Epithelial cell of esophagus (primary cell): ENCODE data around the gene JPH3.

ENCODE experiments used
- DNase-seq: peaks from one replicate; pipeline ENCODE4 v3.0.0; 2010; ENCODE audit warnings: low read depth
- H3K4me3 ChIP-seq: 2 replicates; pipeline ENCODE4 v1.5.1; 2011; ENCODE audit warnings: mild to moderate bottlenecking, low read length, control low read depth
- TF ChIP-seq, protein P1 (sequence below): IDR thresholded peaks from 2 replicates; pipeline ENCODE4 v1.5.1; 2011; ENCODE audit warnings: low read depth, mild to moderate bottlenecking, low read length, control low read depth, inconsistent platforms; ENCODE audit not compliant: insufficient read depth; ENCODE audit errors: missing control alignments

JPH3 gene

DNA sequence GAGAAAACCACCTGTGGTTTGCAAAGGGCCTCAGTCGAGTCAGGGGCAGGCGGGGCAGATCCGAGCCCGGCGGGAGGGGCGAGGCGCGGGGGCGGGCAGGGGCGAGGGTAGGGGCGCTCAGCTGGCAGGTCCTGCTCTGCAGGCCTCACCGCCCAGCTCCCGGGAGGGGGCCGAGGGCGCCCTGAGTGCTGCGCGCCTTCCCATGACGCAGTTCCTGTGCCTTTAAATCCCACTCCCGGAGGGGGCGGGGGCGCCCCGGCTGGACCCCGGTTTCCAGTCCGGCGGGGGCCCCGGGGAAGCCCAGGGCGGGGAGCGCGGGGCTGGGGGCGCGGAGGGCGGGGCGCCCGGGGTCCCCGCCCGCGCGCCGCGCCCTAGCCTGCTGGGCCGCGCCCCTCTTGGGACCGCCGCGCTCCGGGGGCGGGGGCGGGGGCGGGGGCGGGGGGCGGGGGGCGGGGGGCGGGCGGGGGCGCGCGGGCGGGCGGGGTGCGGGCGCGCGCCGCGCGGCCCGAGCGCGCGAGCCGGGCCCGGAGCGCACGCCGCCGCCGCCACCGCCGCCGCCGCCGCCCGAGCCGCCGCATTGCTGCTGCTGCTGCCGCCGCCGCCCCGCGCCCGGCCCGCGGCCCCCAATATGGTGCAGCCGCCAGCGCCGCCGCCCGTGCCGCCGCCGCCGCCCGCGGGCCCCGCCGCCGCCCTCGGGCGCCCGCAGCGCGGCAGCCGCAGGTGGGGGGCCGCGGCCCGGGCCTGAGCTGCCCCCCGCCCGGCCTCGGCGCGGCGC lies at the start of gene JPH3:
Gene JPH3 (plus strand): TSS at position 508 of the 775 bp plus-strand sequence. CDS start 639 bp downstream, outside the sequence.
- H3K4me3 ChIP-seq: no peak within 1 kb of the TSS
- TF ChIP-seq, protein P1, sequence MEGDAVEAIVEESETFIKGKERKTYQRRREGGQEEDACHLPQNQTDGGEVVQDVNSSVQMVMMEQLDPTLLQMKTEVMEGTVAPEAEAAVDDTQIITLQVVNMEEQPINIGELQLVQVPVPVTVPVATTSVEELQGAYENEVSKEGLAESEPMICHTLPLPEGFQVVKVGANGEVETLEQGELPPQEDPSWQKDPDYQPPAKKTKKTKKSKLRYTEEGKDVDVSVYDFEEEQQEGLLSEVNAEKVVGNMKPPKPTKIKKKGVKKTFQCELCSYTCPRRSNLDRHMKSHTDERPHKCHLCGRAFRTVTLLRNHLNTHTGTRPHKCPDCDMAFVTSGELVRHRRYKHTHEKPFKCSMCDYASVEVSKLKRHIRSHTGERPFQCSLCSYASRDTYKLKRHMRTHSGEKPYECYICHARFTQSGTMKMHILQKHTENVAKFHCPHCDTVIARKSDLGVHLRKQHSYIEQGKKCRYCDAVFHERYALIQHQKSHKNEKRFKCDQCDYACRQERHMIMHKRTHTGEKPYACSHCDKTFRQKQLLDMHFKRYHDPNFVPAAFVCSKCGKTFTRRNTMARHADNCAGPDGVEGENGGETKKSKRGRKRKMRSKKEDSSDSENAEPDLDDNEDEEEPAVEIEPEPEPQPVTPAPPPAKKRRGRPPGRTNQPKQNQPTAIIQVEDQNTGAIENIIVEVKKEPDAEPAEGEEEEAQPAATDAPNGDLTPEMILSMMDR: no peak
- DNase-seq: no peak

DNA sequence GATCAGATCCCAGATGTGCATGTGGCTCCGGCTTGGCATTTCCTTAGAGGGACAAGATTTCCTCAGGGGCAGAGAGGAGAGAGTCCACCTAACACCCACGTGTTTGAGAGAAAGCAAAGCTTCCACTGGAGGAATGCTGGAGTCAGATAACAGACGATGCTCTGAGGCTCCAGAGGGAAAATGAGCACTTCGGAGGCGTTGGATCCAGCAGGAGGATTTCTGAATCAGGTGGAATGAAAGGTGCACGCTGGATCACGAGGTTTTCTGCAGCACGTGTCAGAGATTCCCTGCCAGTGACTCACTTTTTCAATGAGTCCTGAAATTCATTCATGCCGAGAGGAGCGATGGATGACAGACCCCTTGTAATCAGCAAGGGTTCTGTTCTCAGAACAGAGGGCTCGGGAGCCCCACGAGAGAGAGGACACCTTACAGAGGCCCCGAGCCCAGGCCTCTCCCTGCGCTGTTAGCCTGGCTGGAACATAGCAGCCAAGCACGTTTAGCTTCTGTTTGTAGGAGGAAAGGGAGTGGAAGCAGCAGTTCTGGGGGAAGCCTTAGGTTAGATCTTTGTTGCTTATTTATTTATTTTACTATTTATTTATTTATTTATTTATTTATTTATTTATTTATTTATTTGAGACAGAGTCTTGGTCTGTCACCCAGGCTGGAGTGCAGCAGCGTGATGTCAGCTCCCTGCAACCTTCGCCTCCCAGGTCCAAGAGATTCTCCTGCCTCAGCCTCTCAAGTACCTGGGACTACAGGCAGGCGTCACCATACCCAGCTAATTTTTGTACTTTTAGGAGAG lies 49.3 kb upstream of the JPH3 start:
- TF ChIP-seq, protein P1: no peak

DNA sequence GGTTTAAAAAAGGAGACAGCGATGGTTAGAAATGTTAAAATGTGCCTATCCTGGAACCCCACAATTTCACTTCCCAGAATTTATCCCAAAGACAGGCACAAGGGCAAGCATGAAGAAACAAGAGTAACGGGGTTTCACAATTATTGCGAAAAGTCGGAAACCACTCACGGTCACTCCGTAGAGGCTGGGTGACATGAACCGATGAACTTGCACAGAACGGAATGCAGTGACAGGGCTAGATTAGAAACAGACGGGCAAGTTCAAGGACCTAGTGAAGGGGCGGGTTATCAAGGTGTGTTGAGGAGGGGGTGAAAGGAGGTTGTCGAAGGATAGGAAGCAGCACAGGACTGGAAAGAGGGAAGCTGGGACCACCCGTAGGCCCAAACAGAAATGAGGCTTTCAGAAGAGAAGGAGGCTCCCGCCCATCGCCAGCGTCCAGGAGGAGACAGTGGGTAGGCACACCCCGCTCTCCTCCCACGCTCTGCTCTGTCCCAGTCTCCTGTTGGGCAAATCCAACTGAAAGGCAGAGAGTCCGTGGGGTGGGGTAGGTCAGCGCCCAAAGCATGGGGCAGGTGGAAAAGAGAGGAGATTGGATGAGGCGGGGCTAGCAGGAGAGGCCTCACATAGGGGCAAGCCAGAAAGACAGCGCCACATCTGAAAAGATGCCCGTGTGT lies 47.4 kb upstream of the JPH3 start:
- TF ChIP-seq, protein P1: no peak
- H3K4me3 ChIP-seq: no peak overlapping the region
- DNase-seq: no peak

More for the DNA sequence above, 49.3 kb upstream of the JPH3 start:
- peak; percentile 44 for DNase-seq
- no peak overlapping the region for H3K4me3 ChIP-seq

DNA sequence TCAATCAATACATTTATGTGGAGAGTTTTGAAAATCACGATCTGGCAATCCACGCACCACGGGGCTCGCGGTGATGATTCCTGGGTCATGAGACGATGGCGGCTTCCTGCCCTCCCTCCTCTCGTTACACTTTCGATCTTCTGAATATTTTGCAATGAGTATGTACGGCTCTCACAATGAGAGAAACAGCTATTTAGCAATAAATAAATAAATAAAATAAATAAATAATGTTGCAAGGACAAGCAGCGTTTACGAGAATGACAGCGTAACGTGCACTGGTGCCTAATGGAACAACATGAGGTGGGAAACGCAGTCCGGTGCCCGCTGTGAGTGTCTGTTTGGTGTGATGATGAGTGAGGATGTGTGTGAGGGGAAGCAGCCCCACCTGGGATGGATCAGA lies 46.7 kb upstream of the JPH3 start:
- DNase-seq: no peak
- TF ChIP-seq, protein P1: no peak
- H3K4me3 ChIP-seq: no peak overlapping the region

DNA sequence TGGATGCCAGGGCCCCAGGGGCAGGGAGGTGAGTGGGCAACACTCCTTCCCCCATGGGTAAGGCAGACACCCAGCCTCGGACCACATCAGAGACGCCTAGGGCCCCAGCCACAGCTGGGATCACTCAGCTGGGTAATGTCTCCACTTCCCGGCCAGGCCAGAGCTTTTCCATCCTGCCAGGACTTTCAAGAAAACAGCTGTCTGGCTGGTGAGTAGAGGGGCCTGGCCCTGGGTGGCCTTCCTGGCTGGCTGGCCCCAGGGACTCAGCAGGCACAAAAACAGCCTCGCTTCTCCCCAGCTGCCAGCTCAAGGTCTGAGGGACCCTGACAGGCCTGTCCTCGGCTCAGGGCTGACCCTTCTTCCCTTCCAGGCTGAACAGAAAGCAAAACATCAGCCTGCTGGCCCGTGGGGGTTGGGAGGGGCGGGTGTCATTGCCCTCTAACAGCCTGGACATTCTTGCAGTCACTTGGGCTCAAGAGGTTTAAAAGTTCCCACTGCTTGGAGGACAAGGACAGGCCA lies 45.3 kb upstream of the JPH3 start:
- H3K4me3 ChIP-seq: no peak overlapping the region
- TF ChIP-seq, protein P1: no peak
- DNase-seq: no peak

DNA sequence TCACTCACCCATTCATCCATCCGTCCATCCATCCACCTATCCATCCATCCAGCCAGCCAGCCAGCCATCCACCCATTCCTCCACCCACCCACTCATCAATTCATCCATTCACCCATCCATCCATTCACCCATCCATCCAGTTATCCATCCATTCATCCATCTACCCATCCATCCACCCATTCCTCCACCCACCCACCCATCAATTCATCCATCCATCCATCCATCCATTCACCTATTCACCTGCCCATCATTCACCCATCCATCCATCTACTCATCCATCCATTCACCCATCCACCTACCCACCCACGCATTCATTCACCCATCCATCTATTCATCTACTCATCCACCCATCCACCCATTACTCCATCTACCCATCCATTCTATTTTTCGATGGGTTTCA lies 43.6 kb upstream of the JPH3 start:
- H3K4me3 ChIP-seq: no peak overlapping the region
- DNase-seq: no peak
- TF ChIP-seq, protein P1: no peak
